Activated B cell treated with CpG ODN at 0.5 μM for 24 hours (primary cell): Measurements from ENCODE around the gene TMBIM6. TPM values are rescaled to one million over a fixed set of nuclear protein-coding genes. Genes with fewer than 3 reads are reported as not detected.

ENCODE experiments used
- ATAC-seq: fragments of 200-7000 bp; cut with Tn5 transposase; one replicate; pipeline ENCODE4 v1.10.0; 2021; ENCODE audit warnings: low read depth, mild to moderate bottlenecking, moderate library complexity
- CTCF ChIA-PET: fragments of 350-600 bp; sonication (Branson Sonifier 250); formaldehyde crosslinking; loops from one replicate; lab custom pipeline; 2021; ENCODE audit warnings: antibody characterized with exemption; lab: Charles Lee
- POLR2A ChIA-PET: fragments of 350-600 bp; sonication (Branson Sonifier 250); formaldehyde crosslinking; loops from one replicate; lab custom pipeline; 2021; ENCODE audit warnings: antibody characterized with exemption; lab: Charles Lee
- DNase-seq: peaks from one replicate; pipeline ENCODE4 v3.0.0; 2022
- H3K27ac Mint-ChIP-seq: one replicate; pipeline ENCODE4 v1.8.0; 2020; ENCODE audit warnings: mixed read lengths
- H3K27me3 Mint-ChIP-seq: one replicate; pipeline ENCODE4 v1.8.0; 2021; ENCODE audit warnings: mixed read lengths
- H3K36me3 Mint-ChIP-seq: one replicate; pipeline ENCODE4 v1.8.0; 2021; ENCODE audit warnings: low read depth, mixed read lengths
- H3K4me1 Mint-ChIP-seq: one replicate; pipeline ENCODE4 v1.8.0; 2021; ENCODE audit warnings: mixed read lengths
- H3K4me3 Mint-ChIP-seq: one replicate; pipeline ENCODE4 v1.8.0; 2020; ENCODE audit warnings: mild to moderate bottlenecking, mixed read lengths
- H3K9me3 Mint-ChIP-seq: one replicate; pipeline ENCODE4 v1.8.0; 2020; ENCODE audit warnings: mixed read lengths
- CTCF ChIP-seq: fragments of 200-600 bp; IDR thresholded peaks from one replicate; pipeline ENCODE4 v1.8.0; 2022; ENCODE audit warnings: antibody characterized with exemption, mild to moderate bottlenecking
- intact Hi-C: fragments of 100-400 bp; cut with micrococcal nuclease; formaldehyde crosslinking; loops from one replicate; pipeline ENCODE4 v1.15.1; 2024
- total RNA-seq: library from RNA; stranded (reverse); gene quantifications from 2 replicates; pipeline ENCODE4 v1.2.3, GENCODE V29; 2022

Gene TMBIM6
- total RNA-seq, 1 donor from 2014 or later: 366 TPM

GRCh38 chr12:49776413-49776812, 35.1 kb downstream of the TMBIM6 start:
- ATAC-seq (peak; percentile 85), DNase-seq (no peak)
- H3K4me1 Mint-ChIP-seq: peaks cover 13% of the 10 kb centered on the region
- no peaks in the 10 kb centered on the region for H3K36me3 Mint-ChIP-seq
- no peak overlapping the region for H3K27ac Mint-ChIP-seq
- peaks cover 2% of the 10 kb centered on the region for H3K9me3 Mint-ChIP-seq
- intact Hi-C loops: loop anchor here (1.0 to 5.0 kb wide), 4 partner anchors 63 to 296 kb away; partner anchors contain the start of gene ASIC1
- ChIA-PET CTCF (interaction anchor here (2.7 kb wide), 2 partner anchors 63 to 139 kb away, joined by 11 to 33 read pairs; no protein-coding TSS in a partner anchor), POLR2A (no interaction called here)
- H3K27me3 Mint-ChIP-seq: peaks cover 17% of the 10 kb centered on the region
- no peak overlapping the region for H3K4me3 Mint-ChIP-seq
- no peak for TF ChIP-seq CTCF

- Mint-ChIP-seq H3K36me3 (no peaks in the 10 kb centered on the region), H3K27ac (no peak overlapping the region), H3K27me3 (peaks cover 18% of the 10 kb centered on the region), H3K4me3 (no peak overlapping the region), H3K4me1 (peaks cover 13% of the 10 kb centered on the region), H3K9me3 (peaks cover 2% of the 10 kb centered on the region)
- intact Hi-C loops: loop anchor here (1.0 to 5.0 kb wide), 4 partner anchors 62 to 295 kb away; partner anchors contain the start of gene ASIC1
- ATAC-seq (no peak), DNase-seq (no peak)
- ChIA-PET POLR2A (interaction anchor here (0.7 to 2.8 kb wide), 3 partner anchors 23 to 66 kb away, joined by 3 to 24 read pairs (median 3); partner anchors contain the start of genes BCDIN3D and TMBIM6), CTCF (interaction anchor here (0.7 to 2.8 kb wide), 11 partner anchors 27 to 190 kb away, joined by 3 to 35 read pairs (median 5); partner anchors contain the start of gene TMBIM6)
- no peak for TF ChIP-seq CTCF
These were observed 35.5 kb downstream of the TMBIM6 start for GRCh38 chr12:49776858-49777257.

- Mint-ChIP-seq H3K4me3 (no peak overlapping the region), H3K9me3 (peaks cover 2% of the 10 kb centered on the region), H3K36me3 (no peaks in the 10 kb centered on the region), H3K4me1 (peaks cover 13% of the 10 kb centered on the region), H3K27ac (no peak overlapping the region), H3K27me3 (peaks cover 18% of the 10 kb centered on the region)
- ATAC-seq: no peak
- no peak for DNase-seq
- no peak for TF ChIP-seq CTCF
- intact Hi-C loops: loop anchor here (5.0 kb wide), 2 partner anchors 280 to 295 kb away; partner anchors contain the start of gene ASIC1
- CTCF ChIA-PET: interaction anchor here (0.7 to 2.8 kb wide), 23 partner anchors 9 to 225 kb away, joined by 3 to 35 read pairs (median 4); partner anchors contain the start of gene TMBIM6
- POLR2A ChIA-PET: interaction anchor here (0.6 to 2.8 kb wide), 6 partner anchors 22 to 132 kb away, joined by 3 to 24 read pairs (median 3); partner anchors contain the start of genes BCDIN3D and TMBIM6
These were observed 36.0 kb downstream of the TMBIM6 start for GRCh38 chr12:49777341-49777740.

- Mint-ChIP-seq H3K27ac (no peak overlapping the region), H3K4me1 (peaks cover 13% of the 10 kb centered on the region), H3K27me3 (peaks cover 18% of the 10 kb centered on the region), H3K36me3 (no peaks in the 10 kb centered on the region), H3K4me3 (no peak overlapping the region), H3K9me3 (peaks cover 2% of the 10 kb centered on the region)
- ATAC-seq (peak; percentile 84), DNase-seq (peak; percentile 63)
- peak; percentile 82 for TF ChIP-seq CTCF
- CTCF ChIA-PET: interaction anchor here (0.7 to 2.8 kb wide), 26 partner anchors 8 to 226 kb away, joined by 3 to 35 read pairs (median 4); partner anchors contain the start of gene TMBIM6
- intact Hi-C loops: loop anchor here (1.0 to 5.0 kb wide), 5 partner anchors 37 to 294 kb away; partner anchors contain the start of genes ASIC1 and TMBIM6
- POLR2A ChIA-PET: interaction anchor here (0.5 to 2.8 kb wide), 8 partner anchors 11 to 417 kb away, joined by 3 to 24 read pairs (median 3); partner anchors contain the start of genes BCDIN3D and TMBIM6
These were observed 36.7 kb downstream of the TMBIM6 start for GRCh38 chr12:49777800-49778748.
